PC-9 (cell line): ENCODE data around the gene AKAP6.

ENCODE experiments used
- EZH2 ChIP-seq: fragments of 200-600 bp; sonication (generic); IDR thresholded peaks from 2 replicates; pipeline ENCODE4 v1.8.0; 2017; ENCODE audit warnings: antibody characterized with exemption, low read depth
- TF ChIP-seq, protein P1 (sequence below): fragments of 200-600 bp; sonication (generic); conservative IDR thresholded peaks from 2 replicates; pipeline ENCODE4 v1.6.1; 2017; ENCODE audit warnings: mixed run types, antibody characterized with exemption, mild to moderate bottlenecking, moderate library complexity

GRCh38 chr14:32593290-32593942 is 264.3 kb downstream of the AKAP6 start:
- TF ChIP-seq, protein P1, sequence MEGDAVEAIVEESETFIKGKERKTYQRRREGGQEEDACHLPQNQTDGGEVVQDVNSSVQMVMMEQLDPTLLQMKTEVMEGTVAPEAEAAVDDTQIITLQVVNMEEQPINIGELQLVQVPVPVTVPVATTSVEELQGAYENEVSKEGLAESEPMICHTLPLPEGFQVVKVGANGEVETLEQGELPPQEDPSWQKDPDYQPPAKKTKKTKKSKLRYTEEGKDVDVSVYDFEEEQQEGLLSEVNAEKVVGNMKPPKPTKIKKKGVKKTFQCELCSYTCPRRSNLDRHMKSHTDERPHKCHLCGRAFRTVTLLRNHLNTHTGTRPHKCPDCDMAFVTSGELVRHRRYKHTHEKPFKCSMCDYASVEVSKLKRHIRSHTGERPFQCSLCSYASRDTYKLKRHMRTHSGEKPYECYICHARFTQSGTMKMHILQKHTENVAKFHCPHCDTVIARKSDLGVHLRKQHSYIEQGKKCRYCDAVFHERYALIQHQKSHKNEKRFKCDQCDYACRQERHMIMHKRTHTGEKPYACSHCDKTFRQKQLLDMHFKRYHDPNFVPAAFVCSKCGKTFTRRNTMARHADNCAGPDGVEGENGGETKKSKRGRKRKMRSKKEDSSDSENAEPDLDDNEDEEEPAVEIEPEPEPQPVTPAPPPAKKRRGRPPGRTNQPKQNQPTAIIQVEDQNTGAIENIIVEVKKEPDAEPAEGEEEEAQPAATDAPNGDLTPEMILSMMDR = no peak
- TF ChIP-seq EZH2 = no peak
